Body of pancreas (tissue), 4 donors: ENCODE results near the gene SEMA7A.

ENCODE experiments used
- CTCF ChIP-seq, 7 experiments: fragments of 450-650 bp in 4 of 7; fragments of 200-600 bp in 3 of 7; sonication (generic) in 3 of 7; IDR thresholded peaks; one replicate each; pipeline ENCODE4 v1.5.1; 2016 to 2019; ENCODE audit warnings: antibody characterized with exemption in 7 of 7
- POLR2A ChIP-seq, 3 donors: fragments of 450-650 bp; IDR thresholded peaks; one replicate each; pipeline ENCODE4 v1.6.1; 2016; ENCODE audit warnings: antibody characterized with exemption in 3 of 3, mild to moderate bottlenecking in 2 of 3

DNA sequence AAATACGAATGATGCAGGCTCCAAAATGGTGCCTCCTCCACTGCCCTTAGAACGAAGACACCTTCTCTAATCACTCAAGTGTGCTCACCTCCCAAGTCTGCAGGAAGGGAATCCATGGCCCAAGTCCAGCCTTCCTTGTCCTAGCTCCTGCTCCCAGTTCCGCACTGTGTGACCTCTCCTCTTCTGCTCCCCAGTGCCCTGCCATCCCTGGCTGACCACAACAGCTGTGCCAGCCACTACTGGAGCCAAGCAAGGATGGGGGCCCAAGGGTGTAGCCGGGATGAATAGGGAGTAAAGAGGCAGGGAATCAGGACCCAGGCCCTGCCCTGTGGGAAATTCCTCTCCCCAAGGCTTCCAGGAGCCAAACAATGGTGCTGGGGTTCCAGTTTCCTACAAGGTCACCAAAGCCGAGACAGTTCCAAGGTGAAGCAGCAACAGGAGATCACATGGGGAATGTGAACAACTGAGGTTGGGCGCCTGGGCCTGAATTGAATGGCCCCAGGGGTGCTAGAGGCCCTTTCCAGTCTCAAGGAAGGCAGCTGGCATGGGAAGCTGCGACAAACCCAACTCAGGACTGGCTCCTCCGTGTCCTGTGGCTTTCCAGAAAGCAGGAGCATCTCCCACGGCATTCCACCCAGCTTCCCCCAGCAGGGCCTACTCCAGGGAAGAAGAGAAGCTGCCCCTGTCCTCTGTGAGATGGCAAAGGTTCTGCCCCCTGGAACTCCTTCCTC, 20.2 kb downstream of the SEMA7A start:
- TF ChIP-seq POLR2A (IDR thresholded peaks at IDR 0.05): no peak
- TF ChIP-seq CTCF (IDR thresholded peaks at IDR 0.05): no peak
